HCT116 (cell line): ENCODE results near the gene SCGB3A1.

Experiments
- JUND ChIP-seq: IDR thresholded peaks from 2 replicates; pipeline ENCODE4 v1.6.1; 2012
- POLR2A ChIP-seq: IDR thresholded peaks from 2 replicates; pipeline ENCODE4 v1.7.0; 2011; ENCODE audit warnings: borderline replicate concordance; ENCODE audit not compliant: insufficient read depth, insufficient read length; ENCODE audit errors: extremely low read depth
- POLR2AphosphoS5 ChIP-seq: IDR thresholded peaks from 2 replicates; pipeline ENCODE4 v1.6.1; 2011; ENCODE audit warnings: mild to moderate bottlenecking, low read depth, low read length, moderate library complexity
- RAD21 ChIP-seq: IDR thresholded peaks from 2 replicates; pipeline ENCODE4 v1.6.1; 2012; ENCODE audit warnings: low read depth, mild to moderate bottlenecking
- YY1 ChIP-seq: IDR thresholded peaks from 2 replicates; pipeline ENCODE4 v1.6.1; 2011; ENCODE audit warnings: low read length, low read depth, moderate library complexity, mild to moderate bottlenecking; ENCODE audit not compliant: insufficient replicate concordance; ENCODE audit errors: extremely low read depth
- TF ChIP-seq, protein P1 (sequence below), 3 experiments: fragments of 200-600 bp in 1 of 3; sonication (generic) in 1 of 3; IDR thresholded peaks in 2 of 3; conservative IDR thresholded peaks in 1 of 3; 2 replicates each; pipeline ENCODE4 v1.5.1; 2012 to 2017; ENCODE audit warnings: low read depth in 2 of 3, low read length in 2 of 3, antibody characterized with exemption in 1 of 3, borderline replicate concordance in 1 of 3, control low read depth in 1 of 3, mild to moderate bottlenecking in 1 of 3, mixed read lengths in 1 of 3, mixed run types in 1 of 3, moderate library complexity in 1 of 3; ENCODE audit not compliant: insufficient read depth in 1 of 3

DNA sequence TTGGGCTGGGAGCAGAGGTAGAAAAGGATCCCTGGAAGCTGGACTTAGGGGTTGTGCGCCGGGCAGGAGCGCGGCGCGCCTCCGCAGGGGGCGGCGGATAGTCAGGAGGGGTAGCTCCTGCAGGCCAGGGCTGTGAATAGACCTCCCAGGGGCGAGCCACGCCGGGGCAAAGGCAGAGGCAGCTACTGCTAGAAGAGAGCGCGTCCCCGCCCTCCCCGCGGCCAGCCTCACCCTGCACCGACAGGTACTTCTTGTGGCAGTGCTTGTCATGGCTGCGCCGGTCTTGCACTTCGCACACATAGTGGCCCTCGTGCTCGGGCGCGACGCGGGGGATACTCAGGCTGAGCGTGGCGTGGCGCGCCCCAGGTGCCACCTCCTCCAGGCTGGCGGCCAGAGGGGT, 30.0 kb upstream of the SCGB3A1 start:
- TF ChIP-seq, protein P1, sequence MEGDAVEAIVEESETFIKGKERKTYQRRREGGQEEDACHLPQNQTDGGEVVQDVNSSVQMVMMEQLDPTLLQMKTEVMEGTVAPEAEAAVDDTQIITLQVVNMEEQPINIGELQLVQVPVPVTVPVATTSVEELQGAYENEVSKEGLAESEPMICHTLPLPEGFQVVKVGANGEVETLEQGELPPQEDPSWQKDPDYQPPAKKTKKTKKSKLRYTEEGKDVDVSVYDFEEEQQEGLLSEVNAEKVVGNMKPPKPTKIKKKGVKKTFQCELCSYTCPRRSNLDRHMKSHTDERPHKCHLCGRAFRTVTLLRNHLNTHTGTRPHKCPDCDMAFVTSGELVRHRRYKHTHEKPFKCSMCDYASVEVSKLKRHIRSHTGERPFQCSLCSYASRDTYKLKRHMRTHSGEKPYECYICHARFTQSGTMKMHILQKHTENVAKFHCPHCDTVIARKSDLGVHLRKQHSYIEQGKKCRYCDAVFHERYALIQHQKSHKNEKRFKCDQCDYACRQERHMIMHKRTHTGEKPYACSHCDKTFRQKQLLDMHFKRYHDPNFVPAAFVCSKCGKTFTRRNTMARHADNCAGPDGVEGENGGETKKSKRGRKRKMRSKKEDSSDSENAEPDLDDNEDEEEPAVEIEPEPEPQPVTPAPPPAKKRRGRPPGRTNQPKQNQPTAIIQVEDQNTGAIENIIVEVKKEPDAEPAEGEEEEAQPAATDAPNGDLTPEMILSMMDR (IDR thresholded peaks at IDR 0.05 in 2 of 3, conservative IDR thresholded peaks at IDR 0.05 in 1 of 3; ENCODE audit: borderline replicate concordance in 1 of 3, insufficient read depth in 1 of 3, low read depth in 2 of 3, low read length in 2 of 3): no peak
- no peak for TF ChIP-seq POLR2A
- no peak for TF ChIP-seq RAD21
- no peak for TF ChIP-seq JUND
- no peak for TF ChIP-seq POLR2AphosphoS5
- no peak for TF ChIP-seq YY1
